Fibroblast of skin of scalp (primary cell): ENCODE data around the gene CD200R1L.

ENCODE experiments used
- DNase-seq: peaks from one replicate; pipeline ENCODE4 v3.0.0-alpha.2; 2013

Gene CD200R1L

GRCh38 chr3:112786881-112787579 lies 59.6 kb downstream of the CD200R1L start:
- DNase-seq, result no peak

DNA sequence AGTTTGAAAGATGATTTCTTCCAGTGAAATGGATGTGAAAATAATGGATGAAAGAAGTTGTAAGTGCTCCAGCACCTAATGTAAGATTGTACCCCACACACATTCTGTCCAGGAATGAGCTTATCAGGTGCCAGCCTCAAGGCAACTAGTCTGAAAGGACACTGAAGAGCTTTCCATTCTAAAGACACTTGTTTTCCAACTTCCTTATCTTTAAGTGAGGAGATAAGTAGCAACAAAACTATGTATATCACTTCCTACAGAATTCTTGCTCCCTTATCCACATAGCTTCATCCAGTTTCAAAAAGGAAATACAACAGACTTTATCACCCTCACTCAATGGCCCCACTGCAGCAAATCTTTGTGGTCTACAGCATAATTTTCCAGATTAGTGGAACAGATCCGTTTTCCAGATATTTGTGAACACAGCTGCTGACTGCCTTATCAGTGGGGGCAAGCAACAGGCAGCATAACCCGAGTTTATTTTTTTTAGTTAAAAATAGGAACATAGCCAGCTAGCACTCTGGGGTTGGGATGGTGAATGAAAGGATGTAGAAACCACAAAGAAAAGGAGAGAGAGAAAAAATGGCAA lies 60.6 kb downstream of the CD200R1L start:
- DNase-seq, result peak; percentile 72

GRCh38 chr3:112785321-112786001 lies 61.2 kb downstream of the CD200R1L start:
- no peak for DNase-seq

- DNase-seq, result no peak
These were observed 64.2 kb downstream of the CD200R1L start for GRCh38 chr3:112782491-112782890.

DNA sequence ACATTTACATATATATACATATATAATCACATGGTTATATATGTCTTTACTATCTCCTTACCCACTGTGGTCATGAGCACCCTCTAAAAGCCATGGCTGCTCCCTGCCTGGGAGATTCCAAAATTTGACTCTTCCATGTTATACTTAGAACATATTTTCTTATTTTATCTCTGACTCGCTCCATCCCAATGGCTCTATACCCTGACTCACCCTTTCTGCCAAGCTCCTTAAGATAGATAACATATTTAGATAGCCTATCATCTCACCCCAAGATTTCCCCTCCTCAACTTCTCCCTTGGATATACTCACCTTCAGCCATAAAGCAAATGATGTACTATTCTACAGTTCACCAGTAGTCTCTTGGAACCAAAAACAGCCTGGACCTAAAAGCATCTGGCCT lies 65.1 kb downstream of the CD200R1L start:
- DNase-seq, result peak; percentile 54

DNA sequence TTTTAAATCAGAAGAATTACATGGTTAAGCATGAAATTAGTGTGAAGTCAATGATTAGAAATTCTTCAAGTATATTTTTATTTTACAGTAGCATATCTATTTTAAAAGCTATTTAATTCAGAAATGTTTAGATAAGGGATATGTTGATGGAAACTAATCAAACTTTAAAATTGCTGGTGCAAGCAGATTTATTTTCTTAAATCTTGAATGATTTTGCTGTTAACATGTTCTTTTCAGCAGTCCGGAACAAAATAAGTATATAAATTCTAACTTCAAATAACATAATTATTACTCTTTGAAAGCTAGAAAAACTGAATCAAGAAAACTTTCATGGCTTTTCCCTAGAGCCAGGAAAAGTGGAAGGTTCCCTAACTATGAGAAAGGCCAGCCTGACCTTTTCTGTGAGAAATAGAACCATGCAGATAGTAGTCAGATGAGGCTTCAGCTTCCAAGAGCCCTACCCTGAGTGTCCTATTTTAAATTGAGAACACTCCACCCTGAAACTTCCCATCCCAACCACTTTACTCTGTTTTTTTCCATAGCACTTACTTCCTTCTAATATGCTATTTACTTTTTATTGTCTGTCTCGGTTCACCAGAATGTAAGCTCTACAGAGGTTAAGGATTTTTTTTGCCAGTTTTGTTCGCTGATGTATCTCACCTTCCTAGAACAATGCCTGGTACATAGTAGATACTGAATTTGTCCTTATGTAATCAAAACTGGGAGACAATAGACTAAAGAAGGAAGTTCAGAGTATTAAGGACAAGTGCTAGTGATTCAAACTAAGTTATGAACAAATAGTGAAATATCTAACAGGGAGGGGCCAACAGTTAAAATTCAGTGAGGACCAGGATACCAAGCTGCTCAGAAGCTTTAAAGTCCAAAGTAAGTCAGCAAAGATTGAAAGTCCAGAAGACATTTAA lies 66.8 kb downstream of the CD200R1L start:
- DNase-seq, result no peak

GRCh38 chr3:112779011-112779410 lies 67.7 kb downstream of the CD200R1L start:
- no peak for DNase-seq

GRCh38 chr3:112778353-112778948 lies 68.2 kb downstream of the CD200R1L start:
- DNase-seq, result peak; percentile 91

- no peak for DNase-seq
These were observed 68.9 kb downstream of the CD200R1L start for GRCh38 chr3:112777811-112778210.

GRCh38 chr3:112776836-112777235 lies 69.8 kb downstream of the CD200R1L start:
- peak; percentile 65 for DNase-seq

- peak; percentile 62 for DNase-seq
These were observed 70.7 kb downstream of the CD200R1L start for GRCh38 chr3:112776000-112776399.

DNA sequence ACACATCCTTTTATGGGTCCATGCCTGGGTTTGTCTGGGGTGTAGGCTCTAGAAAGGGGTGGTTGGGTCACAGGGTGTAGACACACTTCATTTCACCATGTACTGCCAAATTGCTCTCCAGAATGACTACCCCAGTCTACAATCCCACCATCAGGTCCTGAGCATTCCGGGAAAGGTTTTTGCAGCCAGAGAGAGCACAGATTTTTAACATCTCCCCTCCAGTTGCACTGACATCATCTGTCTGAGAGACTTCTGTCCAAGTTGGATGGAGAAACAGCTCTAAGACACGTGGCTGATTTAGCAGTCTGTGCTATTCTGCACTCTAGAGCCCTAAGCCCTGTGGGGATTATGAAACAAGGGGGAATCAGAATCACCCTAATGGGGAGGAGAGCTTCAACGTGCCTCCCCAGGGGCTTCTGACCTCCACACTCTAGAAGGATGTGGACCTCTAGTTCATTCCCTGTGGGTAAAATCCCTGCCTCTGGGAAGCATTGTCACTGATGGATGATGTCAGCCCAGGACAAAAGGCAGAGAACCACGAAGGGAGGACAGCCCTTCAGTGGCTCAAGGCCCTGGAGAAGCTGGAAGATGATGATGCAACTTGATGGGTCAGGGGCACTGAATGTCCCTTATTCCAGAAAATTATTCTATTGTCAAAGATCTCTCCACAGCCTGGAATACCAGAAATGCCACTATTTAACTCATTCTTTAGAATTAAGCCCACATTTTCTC lies 71.5 kb downstream of the CD200R1L start:
- DNase-seq, result peak; percentile 94

- peak; percentile 89 for DNase-seq
These were observed 72.3 kb downstream of the CD200R1L start for GRCh38 chr3:112774293-112774926.

DNA sequence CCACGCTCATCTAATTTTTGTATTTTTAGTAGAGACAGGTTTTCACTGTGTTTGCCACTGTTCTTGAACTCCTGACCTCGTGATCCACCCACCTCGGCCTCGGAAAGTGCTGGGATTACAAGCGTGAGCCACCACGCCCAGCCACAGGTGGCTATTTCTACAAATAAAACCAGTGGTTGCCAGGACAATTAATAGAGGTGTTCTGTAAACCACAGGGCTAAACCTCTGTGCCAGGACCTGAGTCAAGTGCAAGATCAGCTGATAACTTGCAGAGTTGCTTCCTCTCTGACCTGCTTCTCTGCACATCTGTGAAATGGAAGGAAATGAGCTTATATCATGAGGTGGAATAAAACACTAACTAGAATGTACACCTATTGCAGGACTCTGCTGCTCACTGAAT lies 72.8 kb downstream of the CD200R1L start:
- no peak for DNase-seq

GRCh38 chr3:112770951-112771350 lies 75.7 kb downstream of the CD200R1L start:
- no peak for DNase-seq

- DNase-seq, result peak; percentile 89
These were observed 76.5 kb downstream of the CD200R1L start for GRCh38 chr3:112770032-112770626.

- peak; percentile 69 for DNase-seq
These were observed 77.2 kb downstream of the CD200R1L start for GRCh38 chr3:112769286-112769978.

GRCh38 chr3:112767777-112768176 lies 78.9 kb downstream of the CD200R1L start:
- DNase-seq, result no peak

- DNase-seq, result no peak
These were observed 79.5 kb downstream of the CD200R1L start for GRCh38 chr3:112767177-112767576.
